Neuronal stem cell (in vitro differentiated cells): Measurements from ENCODE around the gene GRIN2D.

Experiments used
- DNase-seq: peaks from one replicate; pipeline ENCODE4 v3.0.0-alpha.2; 2013; ENCODE audit warnings: low spot score
- H2AFZ ChIP-seq: one replicate; pipeline ENCODE4 v1.6.1; 2013; ENCODE audit warnings: mild to moderate bottlenecking, low read length, inconsistent platforms
- H2AK5ac ChIP-seq: 2 replicates; pipeline ENCODE4 v1.6.1; 2013; ENCODE audit warnings: low read depth, mild to moderate bottlenecking, inconsistent platforms, low read length, moderate library complexity, mixed read lengths
- H2BK120ac ChIP-seq: 2 replicates; pipeline ENCODE4 v1.6.1; 2013; ENCODE audit warnings: low read depth, mild to moderate bottlenecking, inconsistent platforms, low read length, moderate library complexity, mixed read lengths
- H2BK12ac ChIP-seq: one replicate; pipeline ENCODE4 v1.6.1; 2013; ENCODE audit warnings: low read length, inconsistent platforms
- H2BK15ac ChIP-seq: 2 replicates; pipeline ENCODE4 v1.6.1; 2013; ENCODE audit warnings: mild to moderate bottlenecking, low read length, inconsistent platforms, mixed read lengths
- H2BK5ac ChIP-seq: one replicate; pipeline ENCODE4 v1.6.1; 2013; ENCODE audit warnings: inconsistent platforms, mild to moderate bottlenecking, low read length, moderate library complexity
- H3K14ac ChIP-seq: one replicate; pipeline ENCODE4 v1.6.1; 2013; ENCODE audit warnings: low read length, inconsistent platforms
- H3K18ac ChIP-seq: 2 replicates; pipeline ENCODE4 v1.6.1; 2013; ENCODE audit warnings: low read length, inconsistent platforms
- H3K23ac ChIP-seq: 2 replicates; pipeline ENCODE4 v1.6.1; 2013; ENCODE audit warnings: low read depth, mild to moderate bottlenecking, mixed read lengths, low read length, inconsistent platforms; ENCODE audit not compliant: poor library complexity
- H3K27ac ChIP-seq: replicated peaks from 3 replicates; pipeline ENCODE4 v1.5.1; 2013; ENCODE audit warnings: low read length, inconsistent platforms
- H3K27me3 ChIP-seq, 3 experiments: 2 replicates each; pipeline ENCODE4 v1.6.1; 2013; ENCODE audit warnings: low read length in 3 of 3, mild to moderate bottlenecking in 2 of 3, inconsistent platforms in 1 of 3, low read depth in 1 of 3, mixed read lengths in 1 of 3, moderate library complexity in 1 of 3; ENCODE audit not compliant: control insufficient read depth in 3 of 3, insufficient read depth in 3 of 3
- H3K36me3 ChIP-seq, 2 donors: replicated peaks in 1 of 2; 2 replicates each; pipeline ENCODE4 v1.6.1; 2013; ENCODE audit warnings: low read length in 2 of 2; ENCODE audit not compliant: control insufficient read depth in 2 of 2, insufficient read depth in 2 of 2
- H3K4ac ChIP-seq: 2 replicates; pipeline ENCODE4 v1.6.1; 2013; ENCODE audit warnings: inconsistent platforms, mild to moderate bottlenecking, low read length, moderate library complexity
- H3K4me1 ChIP-seq, 2 donors: 1 replicate in 1 of 2; 2 replicates in 1 of 2; pipeline ENCODE4 v1.6.1; 2013; ENCODE audit warnings: low read length in 2 of 2, low read depth in 1 of 2; ENCODE audit not compliant: control insufficient read depth in 2 of 2, insufficient read depth in 1 of 2
- H3K4me2 ChIP-seq: one replicate; pipeline ENCODE4 v1.6.1; 2013; ENCODE audit warnings: mild to moderate bottlenecking, low read length, inconsistent platforms; ENCODE audit not compliant: insufficient read depth, poor library complexity, severe bottlenecking
- H3K4me3 ChIP-seq, 2 donors: 2 replicates each; pipeline ENCODE4 v1.5.1; 2013; ENCODE audit warnings: low read length in 2 of 2, mild to moderate bottlenecking in 2 of 2, inconsistent platforms in 1 of 2, moderate library complexity in 1 of 2
- H3K79me1 ChIP-seq: one replicate; pipeline ENCODE4 v1.6.1; 2013; ENCODE audit warnings: low read depth, mild to moderate bottlenecking, inconsistent platforms, low read length, moderate library complexity
- H3K9ac ChIP-seq: one replicate; pipeline ENCODE4 v1.6.1; 2013; ENCODE audit warnings: mild to moderate bottlenecking, low read depth, low read length, inconsistent platforms; ENCODE audit not compliant: poor library complexity
- H3K9me3 ChIP-seq, 2 donors: replicated peaks in 1 of 2; 2 replicates each; pipeline versions ENCODE3 to v1.6.1; 2013; ENCODE audit warnings: low read length in 2 of 2, mild to moderate bottlenecking in 2 of 2, inconsistent platforms in 1 of 2, low read depth in 1 of 2, mixed read lengths in 1 of 2, moderate library complexity in 1 of 2; ENCODE audit not compliant: control insufficient read depth in 2 of 2, insufficient read depth in 1 of 2
- H4K8ac ChIP-seq: one replicate; pipeline ENCODE4 v1.6.1; 2013; ENCODE audit warnings: low read depth, mild to moderate bottlenecking, inconsistent platforms, low read length, moderate library complexity
- H4K91ac ChIP-seq: one replicate; pipeline ENCODE4 v1.6.1; 2013; ENCODE audit warnings: low read length, low read depth, mild to moderate bottlenecking, inconsistent platforms; ENCODE audit not compliant: poor library complexity
- WGBS, 2 donors: extraction: QIAGEN DNeasy Blood & Tissue Kit; methylation state at CpG; one replicate each; pipeline ENCODE4 v1.1.7; 2013; ENCODE audit warnings: missing lambda C conversion rate in 2 of 2, mixed read lengths in 1 of 2; ENCODE audit not compliant: insufficient read length in 2 of 2, insufficient replicate concordance in 1 of 2; ENCODE audit errors: extremely low coverage in 2 of 2; 5-methylcytosine and 5-hydroxymethylcytosine counted together

Gene GRIN2D

GRCh38 chr19:48400018-48400742, 6.7 kb downstream of the GRIN2D start:
- no peak overlapping the region for H3K9ac ChIP-seq
- H4K8ac ChIP-seq = no peak overlapping the region
- no peak for DNase-seq
- H2BK120ac ChIP-seq = no peak overlapping the region
- H3K9me3 ChIP-seq = no peaks in the 10 kb centered on the region
- peak overlapping the region; percentile 44 for H3K18ac ChIP-seq
- no CpG with 5 or more reads among the region's 14 CpGs for WGBS, 2 donors
- peaks cover 19 to 20% of the 10 kb centered on the region in 2 donors for H3K4me1 ChIP-seq
- no peak overlapping the region for H2BK15ac ChIP-seq
- peak overlapping the region; percentile 35 for H3K4me2 ChIP-seq
- H3K4ac ChIP-seq = no peak overlapping the region
- H2AK5ac ChIP-seq = peak overlapping the region; percentile 46
- no peaks in the 10 kb centered on the region for H3K79me1 ChIP-seq
- H2AFZ ChIP-seq = peak overlapping the region; percentile 70
- peaks cover 11 to 36% (median 32%) of the 10 kb centered on the region in 3 experiments for H3K27me3 ChIP-seq
- peak overlapping the region; percentile 56 for H3K27ac ChIP-seq
- no peaks in the 10 kb centered on the region for H3K36me3 ChIP-seq
- no peak overlapping the region for H3K23ac ChIP-seq
- H2BK12ac ChIP-seq = no peak overlapping the region
- no peak overlapping the region for H3K14ac ChIP-seq
- H2BK5ac ChIP-seq = no peak overlapping the region
- H4K91ac ChIP-seq = no peak overlapping the region
- peak overlapping the region in 1 of 2 donors; percentile 44 for H3K4me3 ChIP-seq

GRCh38 chr19:48401287-48401686, 7.8 kb downstream of the GRIN2D start:
- Histone ChIP-seq H2BK12ac (no peak overlapping the region), H3K27ac (no peak overlapping the region), H2AK5ac (peak overlapping the region; percentile 71), H3K23ac (no peak overlapping the region), H3K36me3 (no peaks in the 10 kb centered on the region), H4K8ac (no peak overlapping the region), H2BK15ac (no peak overlapping the region), H2BK120ac (no peak overlapping the region), H4K91ac (no peak overlapping the region), H3K79me1 (no peaks in the 10 kb centered on the region), H3K4ac (no peak overlapping the region), H3K27me3 (peaks cover 5 to 25% (median 21%) of the 10 kb centered on the region in 3 experiments), H3K4me3 (no peak overlapping the region), H3K9me3 (no peaks in the 10 kb centered on the region), H2AFZ (no peak overlapping the region), H3K14ac (no peak overlapping the region), H2BK5ac (no peak overlapping the region), H3K18ac (no peak overlapping the region), H3K9ac (no peak overlapping the region), H3K4me2 (no peak overlapping the region), H3K4me1 (peaks cover 11 to 19% of the 10 kb centered on the region in 2 donors)
- no CpG with 5 or more reads among the region's 5 CpGs for WGBS, 2 donors
- DNase-seq = no peak

- Histone ChIP-seq H3K36me3 (no peaks in the 10 kb centered on the region), H4K91ac (no peak overlapping the region), H2AK5ac (no peak overlapping the region), H2AFZ (peak overlapping the region; percentile 77), H3K4me3 (no peak overlapping the region), H3K79me1 (no peaks in the 10 kb centered on the region), H3K23ac (no peak overlapping the region), H3K27me3 (peaks cover 0 to 2% (median under 1%) of the 10 kb centered on the region in 3 experiments), H4K8ac (no peak overlapping the region), H3K9ac (no peak overlapping the region), H2BK12ac (no peak overlapping the region), H3K18ac (no peak overlapping the region), H3K9me3 (no peaks in the 10 kb centered on the region), H3K27ac (no peak overlapping the region), H3K4me1 (peaks cover 0 to 7% of the 10 kb centered on the region in 2 donors), H2BK5ac (no peak overlapping the region), H2BK120ac (no peak overlapping the region), H3K14ac (no peak overlapping the region), H2BK15ac (no peak overlapping the region), H3K4ac (no peak overlapping the region), H3K4me2 (no peak overlapping the region)
- DNase-seq = no peak
- no CpG with 5 or more reads among the region's 3 CpGs for WGBS, 2 donors
Observed at GRCh38 chr19:48403606-48404005, 10.1 kb downstream of the GRIN2D start.

GRCh38 chr19:48405010-48405659, 11.7 kb downstream of the GRIN2D start:
- no peak overlapping the region for H4K8ac ChIP-seq
- no peaks in the 10 kb centered on the region for H3K36me3 ChIP-seq
- H3K4ac ChIP-seq = peak overlapping the region; percentile 59
- no CpG with 5 or more reads among the region's 27 CpGs for WGBS, 2 donors
- H2BK5ac ChIP-seq = peak overlapping the region; percentile 77
- H3K18ac ChIP-seq = peak overlapping the region; percentile 84
- no peak overlapping the region for H2BK12ac ChIP-seq
- H3K9ac ChIP-seq = peak overlapping the region; percentile 56
- no peaks in the 10 kb centered on the region for H3K9me3 ChIP-seq
- H3K14ac ChIP-seq = peak overlapping the region; percentile 78
- H3K27me3 ChIP-seq = no peaks in the 10 kb centered on the region
- no peak overlapping the region for H2AFZ ChIP-seq
- peaks cover 0 to 3% of the 10 kb centered on the region in 2 donors for H3K4me1 ChIP-seq
- peak overlapping the region; percentile 93 for H2AK5ac ChIP-seq
- H4K91ac ChIP-seq = no peak overlapping the region
- no peak overlapping the region for H3K4me2 ChIP-seq
- H3K27ac ChIP-seq = no peak overlapping the region
- DNase-seq = no peak
- no peak overlapping the region for H3K4me3 ChIP-seq
- peak overlapping the region; percentile 91 for H2BK15ac ChIP-seq
- peak overlapping the region; percentile 67 for H3K23ac ChIP-seq
- no peaks in the 10 kb centered on the region for H3K79me1 ChIP-seq
- H2BK120ac ChIP-seq = no peak overlapping the region
